ENCODE results near the gene MTNR1A.

DNA sequence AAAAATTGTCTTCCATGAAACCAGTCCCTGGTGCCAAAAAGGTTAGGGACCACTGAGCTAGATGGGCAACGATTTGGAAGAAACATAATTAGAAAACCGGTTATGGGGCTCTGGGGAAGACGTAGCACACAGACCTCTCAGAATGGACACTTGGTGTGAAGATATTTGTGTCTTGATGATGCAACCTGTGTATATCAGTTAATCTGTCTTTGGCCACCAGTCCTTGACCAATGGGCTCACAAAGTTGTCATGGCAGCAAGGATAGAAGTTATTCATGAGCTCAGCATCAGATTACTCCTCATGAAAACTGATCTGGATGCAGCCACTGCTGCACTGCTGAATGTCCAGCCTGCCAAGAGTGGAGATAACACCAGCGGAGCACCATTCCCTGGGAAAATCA lies 13.6 kb downstream of the MTNR1A start:
- TF ChIP-seq FOXK2 (IDR thresholded peaks at IDR 0.05), result no peak
- TF ChIP-seq FOXA1 (IDR thresholded peaks at IDR 0.05), result no peak
- TF ChIP-seq FOXM1 (IDR thresholded peaks at IDR 0.05; ENCODE audit: borderline replicate concordance), result no peak
- TF ChIP-seq SUZ12 (IDR thresholded peaks at IDR 0.05), result no peak
- no peak for TF ChIP-seq ELF4 (IDR thresholded peaks at IDR 0.05)
- no peak for TF ChIP-seq SP1 (IDR thresholded peaks at IDR 0.05)
- no peak for TF ChIP-seq TARDBP (IDR thresholded peaks at IDR 0.05)
- TF ChIP-seq NFRKB (IDR thresholded peaks at IDR 0.05), result no peak
- no peak for TF ChIP-seq HDGF (IDR thresholded peaks at IDR 0.05; ENCODE audit: borderline replicate concordance)
- no peak for TF ChIP-seq ARNT (IDR thresholded peaks at IDR 0.05)
- TF ChIP-seq L3MBTL2 (conservative IDR thresholded peaks at IDR 0.05), result no peak
- no peak for TF ChIP-seq BHLHE40 (IDR thresholded peaks at IDR 0.05; ENCODE audit: borderline replicate concordance)

All from HEK293T (cell line).